ENCODE data around the gene PUS7L. TPM values are rescaled to one million over a fixed set of nuclear protein-coding genes. Genes with fewer than 3 reads are reported as not detected.

The PUS7L gene
- total RNA-seq, 2 donors from 2014 or later = 15.2 to 23.6 TPM

DNA sequence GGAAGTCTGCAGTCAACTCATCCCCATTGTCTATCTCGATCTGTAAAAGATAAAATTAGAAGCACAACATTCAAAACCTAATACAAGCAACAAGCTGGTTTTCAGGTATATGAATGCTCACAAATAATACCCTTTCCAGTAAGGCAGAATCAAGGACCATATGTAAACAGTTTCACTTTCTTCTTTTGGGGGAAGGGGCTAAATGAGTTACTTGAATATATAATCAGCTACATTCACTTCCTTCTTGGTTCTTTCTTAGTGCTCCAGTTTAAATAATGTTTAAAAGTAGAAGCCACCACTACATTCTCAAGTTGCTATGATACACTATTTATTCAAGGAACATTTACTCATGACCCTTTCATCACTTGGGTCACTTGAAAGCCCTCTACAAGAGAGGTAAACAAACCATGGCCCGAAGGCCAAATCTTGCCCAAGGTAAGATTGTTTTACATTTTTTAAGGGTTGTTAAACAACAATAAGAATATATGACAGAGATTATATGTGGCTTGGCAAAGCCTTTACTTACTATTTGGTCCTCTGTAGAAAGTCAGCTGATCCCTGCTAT, 37.2 kb upstream of the PUS7L start:
- no peaks in the 10 kb centered on the region for H3K9me3 Mint-ChIP-seq
- no peaks in the 10 kb centered on the region for H3K4me1 Mint-ChIP-seq
- TF ChIP-seq, protein P1, sequence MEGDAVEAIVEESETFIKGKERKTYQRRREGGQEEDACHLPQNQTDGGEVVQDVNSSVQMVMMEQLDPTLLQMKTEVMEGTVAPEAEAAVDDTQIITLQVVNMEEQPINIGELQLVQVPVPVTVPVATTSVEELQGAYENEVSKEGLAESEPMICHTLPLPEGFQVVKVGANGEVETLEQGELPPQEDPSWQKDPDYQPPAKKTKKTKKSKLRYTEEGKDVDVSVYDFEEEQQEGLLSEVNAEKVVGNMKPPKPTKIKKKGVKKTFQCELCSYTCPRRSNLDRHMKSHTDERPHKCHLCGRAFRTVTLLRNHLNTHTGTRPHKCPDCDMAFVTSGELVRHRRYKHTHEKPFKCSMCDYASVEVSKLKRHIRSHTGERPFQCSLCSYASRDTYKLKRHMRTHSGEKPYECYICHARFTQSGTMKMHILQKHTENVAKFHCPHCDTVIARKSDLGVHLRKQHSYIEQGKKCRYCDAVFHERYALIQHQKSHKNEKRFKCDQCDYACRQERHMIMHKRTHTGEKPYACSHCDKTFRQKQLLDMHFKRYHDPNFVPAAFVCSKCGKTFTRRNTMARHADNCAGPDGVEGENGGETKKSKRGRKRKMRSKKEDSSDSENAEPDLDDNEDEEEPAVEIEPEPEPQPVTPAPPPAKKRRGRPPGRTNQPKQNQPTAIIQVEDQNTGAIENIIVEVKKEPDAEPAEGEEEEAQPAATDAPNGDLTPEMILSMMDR (conservative IDR thresholded peaks at IDR 0.05) = no peak
- H3K4me3 Mint-ChIP-seq = no peak overlapping the region
- Histone ChIP-seq H3K4me1 (ENCODE audit: control insufficient read depth, insufficient read depth, low read length) (no peaks in the 10 kb centered on the region), H3K4me3 (ENCODE audit: low read length) (no peak overlapping the region), H3K9me3 (ENCODE audit: control insufficient read depth, low read length) (no peaks in the 10 kb centered on the region), H3K36me3 (ENCODE audit: control insufficient read depth, insufficient read depth, low read length) (peaks cover 64% of the 10 kb centered on the region), H3K27ac (ENCODE audit: low read depth, low read length) (no peak overlapping the region), H3K9ac (ENCODE audit: extremely low read depth, low read length, poor library complexity, severe bottlenecking) (no peak overlapping the region), H3K27me3 (ENCODE audit: control insufficient read depth, insufficient read depth, low read length, poor library complexity, severe bottlenecking) (no peaks in the 10 kb centered on the region)
- DNase-seq = no peak
- 91 to 100% methylated on average over 1 to 2 of the region's 2 CpGs for WGBS, 2 experiments (ENCODE audit: insufficient coverage in 1 of 2, insufficient read length in 1 of 2)
- H3K36me3 Mint-ChIP-seq (ENCODE audit: low read depth) = peaks cover 40% of the 10 kb centered on the region
- no peak overlapping the region for H3K27ac Mint-ChIP-seq
- no peaks in the 10 kb centered on the region for H3K27me3 Mint-ChIP-seq (ENCODE audit: insufficient read depth)

GRCh38 chr12:43789941-43790340, 31.4 kb upstream of the PUS7L start:
- no peak overlapping the region for H3K4me3 Mint-ChIP-seq
- no peaks in the 10 kb centered on the region for H3K27me3 Mint-ChIP-seq (ENCODE audit: insufficient read depth)

GRCh38 chr12:43786899-43787693, 28.5 kb upstream of the PUS7L start:
- Histone ChIP-seq H3K27me3 (ENCODE audit: control insufficient read depth, insufficient read depth, low read length, poor library complexity, severe bottlenecking) (no peaks in the 10 kb centered on the region), H3K4me3 (ENCODE audit: low read length) (no peak overlapping the region), H3K27ac (ENCODE audit: low read depth, low read length) (no peak overlapping the region), H3K4me1 (ENCODE audit: control insufficient read depth, insufficient read depth, low read length) (no peaks in the 10 kb centered on the region), H3K36me3 (ENCODE audit: control insufficient read depth, insufficient read depth, low read length) (no peaks in the 10 kb centered on the region), H3K9me3 (ENCODE audit: control insufficient read depth, low read length) (no peaks in the 10 kb centered on the region), H3K9ac (ENCODE audit: extremely low read depth, low read length, poor library complexity, severe bottlenecking) (no peak overlapping the region)
- Mint-ChIP-seq H3K36me3 (ENCODE audit: low read depth) (peaks cover 4% of the 10 kb centered on the region), H3K4me1 (no peaks in the 10 kb centered on the region), H3K4me3 (no peak overlapping the region), H3K9me3 (no peaks in the 10 kb centered on the region), H3K27me3 (ENCODE audit: insufficient read depth) (no peaks in the 10 kb centered on the region), H3K27ac (no peak overlapping the region)
- TF ChIP-seq, protein P1 (conservative IDR thresholded peaks at IDR 0.05) = no peak
- no peak for DNase-seq

More at GRCh38 chr12:43789941-43790340, 31.4 kb upstream of the PUS7L start:
- Mint-ChIP-seq H3K4me1 (no peaks in the 10 kb centered on the region), H3K36me3 (ENCODE audit: low read depth) (peaks cover 6% of the 10 kb centered on the region), H3K27ac (peak overlapping the region; percentile 37), H3K9me3 (no peaks in the 10 kb centered on the region)
- Histone ChIP-seq H3K27me3 (ENCODE audit: control insufficient read depth, insufficient read depth, low read length, poor library complexity, severe bottlenecking) (no peaks in the 10 kb centered on the region), H3K36me3 (ENCODE audit: control insufficient read depth, insufficient read depth, low read length) (peaks cover 8% of the 10 kb centered on the region), H3K9me3 (ENCODE audit: control insufficient read depth, low read length) (no peaks in the 10 kb centered on the region), H3K4me3 (ENCODE audit: low read length) (no peak overlapping the region), H3K9ac (ENCODE audit: extremely low read depth, low read length, poor library complexity, severe bottlenecking) (no peak overlapping the region), H3K4me1 (ENCODE audit: control insufficient read depth, insufficient read depth, low read length) (no peaks in the 10 kb centered on the region), H3K27ac (ENCODE audit: low read depth, low read length) (no peak overlapping the region)
- no peak for DNase-seq
- TF ChIP-seq, protein P1 (conservative IDR thresholded peaks at IDR 0.05) = no peak
